Karpas-422 (cell line): Measurements from ENCODE around the gene MINDY1. TPM values are rescaled to one million over a fixed set of nuclear protein-coding genes. Genes with fewer than 3 reads are reported as not detected.

Experiments used
- DNase-seq: peaks from one replicate; pipeline ENCODE4 v3.0.0-alpha.2; 2015
- H2AFZ ChIP-seq: fragments of 200-600 bp; sonication (generic); 2 replicates; pipeline ENCODE4 v1.6.1; 2014; ENCODE audit warnings: antibody characterized with exemption, low read length, mixed read lengths
- H3K27ac ChIP-seq: fragments of 200-600 bp; sonication (generic); 2 replicates; pipeline ENCODE4 v1.5.1; 2014; ENCODE audit warnings: mild to moderate bottlenecking, low read length, moderate library complexity
- H3K27me3 ChIP-seq: fragments of 200-600 bp; sonication (generic); 2 replicates; pipeline ENCODE4 v1.6.1; 2014; ENCODE audit warnings: low read length, mixed read lengths
- H3K36me3 ChIP-seq: fragments of 200-600 bp; sonication (generic); 2 replicates; pipeline ENCODE4 v1.6.1; 2014; ENCODE audit warnings: low read length, mixed read lengths; ENCODE audit not compliant: insufficient read depth
- H3K4me1 ChIP-seq: fragments of 200-600 bp; sonication (generic); 2 replicates; pipeline ENCODE4 v1.6.1; 2014; ENCODE audit warnings: mild to moderate bottlenecking, low read length, mixed read lengths
- H3K4me2 ChIP-seq: fragments of 200-600 bp; sonication (generic); 2 replicates; pipeline ENCODE4 v1.6.1; 2014; ENCODE audit warnings: low read length, low read depth, mild to moderate bottlenecking; ENCODE audit not compliant: poor library complexity, severe bottlenecking
- H3K4me3 ChIP-seq: fragments of 200-600 bp; sonication (generic); 2 replicates; pipeline ENCODE4 v1.5.1; 2014; ENCODE audit warnings: mild to moderate bottlenecking, antibody characterized with exemption, low read length, mixed read lengths
- H3K79me2 ChIP-seq: fragments of 200-600 bp; sonication (generic); 2 replicates; pipeline ENCODE4 v1.6.1; 2014; ENCODE audit warnings: mild to moderate bottlenecking, low read length, mixed read lengths
- H3K9ac ChIP-seq: fragments of 200-600 bp; sonication (generic); 2 replicates; pipeline ENCODE4 v1.6.0; 2014; ENCODE audit warnings: low read length
- H3K9me2 ChIP-seq: fragments of 200-600 bp; sonication (generic), shearing (Covaris generic); replicated peaks from 2 replicates; pipeline ENCODE4 v1.6.0; 2014; ENCODE audit warnings: mild to moderate bottlenecking, low read length, moderate library complexity; ENCODE audit not compliant: insufficient read depth
- H3K9me3 ChIP-seq: fragments of 300-700, 200-600 bp; sonication (generic); 2 replicates; pipeline ENCODE4 v1.6.1; 2014; ENCODE audit warnings: low read length, mixed read lengths
- H4K20me1 ChIP-seq: fragments of 200-600 bp; sonication (generic); 2 replicates; pipeline ENCODE4 v1.6.1; 2014; ENCODE audit warnings: mild to moderate bottlenecking, antibody characterized with exemption, low read length, low read depth; ENCODE audit not compliant: insufficient read depth
- total RNA-seq: library from RNA; depleted of rRNA; stranded (reverse); fragments of >200 nt; shearing (Covaris generic); gene quantifications from 2 replicates; pipeline ENCODE4 v1.2.3, GENCODE V29; 2014; ENCODE audit warnings: low replicate concordance

MINDY1 gene
- total RNA-seq, 1 experiment from 2014 or later = 9.9 TPM

- no peaks in the 10 kb centered on the region for H3K9me2 ChIP-seq
Observed at GRCh38 chr1:150976401-150976821, 30.3 kb downstream of the MINDY1 start.

GRCh38 chr1:150974580-150975478, 31.9 kb downstream of the MINDY1 start, which contains the start of gene CERS2:
Gene CERS2 (minus strand): TSS chr1:150974835. CDS start chr1:150969090, 5,745 bp downstream.
- Histone ChIP-seq H3K9me2 (no peaks in the 10 kb centered on the region), H4K20me1 (peaks cover 23% of the 10 kb centered on the region), H3K79me2 (peaks cover 43% of the 10 kb centered on the region), H2AFZ (no peak within 1 kb of the TSS; the same call in 1 of the 2 replicates), H3K4me2 (peak within 1 kb of the TSS; percentile 85), H3K4me1 (peaks cover 56% of the 10 kb centered on the region), H3K9ac (peak within 1 kb of the TSS; percentile 82), H3K36me3 (peaks cover 5% of the 10 kb centered on the region; the same call in 1 of the 2 replicates), H3K27me3 (no peaks in the 10 kb centered on the region), H3K27ac (peak within 1 kb of the TSS; percentile 80), H3K9me3 (no peaks in the 10 kb centered on the region), H3K4me3 (peak within 1 kb of the TSS; percentile 74)
- peak; percentile 89 for DNase-seq

More at GRCh38 chr1:150976401-150976821, 30.3 kb downstream of the MINDY1 start:
- Histone ChIP-seq H3K9ac (no peak overlapping the region), H3K79me2 (peaks cover 27% of the 10 kb centered on the region), H2AFZ (no peak overlapping the region), H3K4me1 (peaks cover 45% of the 10 kb centered on the region), H3K27ac (no peak overlapping the region), H3K4me2 (no peak overlapping the region), H4K20me1 (peaks cover 13% of the 10 kb centered on the region), H3K9me3 (no peaks in the 10 kb centered on the region), H3K36me3 (peaks cover 3% of the 10 kb centered on the region; the same call in 1 of the 2 replicates), H3K27me3 (no peaks in the 10 kb centered on the region), H3K4me3 (no peak overlapping the region)
- no peak for DNase-seq

DNA sequence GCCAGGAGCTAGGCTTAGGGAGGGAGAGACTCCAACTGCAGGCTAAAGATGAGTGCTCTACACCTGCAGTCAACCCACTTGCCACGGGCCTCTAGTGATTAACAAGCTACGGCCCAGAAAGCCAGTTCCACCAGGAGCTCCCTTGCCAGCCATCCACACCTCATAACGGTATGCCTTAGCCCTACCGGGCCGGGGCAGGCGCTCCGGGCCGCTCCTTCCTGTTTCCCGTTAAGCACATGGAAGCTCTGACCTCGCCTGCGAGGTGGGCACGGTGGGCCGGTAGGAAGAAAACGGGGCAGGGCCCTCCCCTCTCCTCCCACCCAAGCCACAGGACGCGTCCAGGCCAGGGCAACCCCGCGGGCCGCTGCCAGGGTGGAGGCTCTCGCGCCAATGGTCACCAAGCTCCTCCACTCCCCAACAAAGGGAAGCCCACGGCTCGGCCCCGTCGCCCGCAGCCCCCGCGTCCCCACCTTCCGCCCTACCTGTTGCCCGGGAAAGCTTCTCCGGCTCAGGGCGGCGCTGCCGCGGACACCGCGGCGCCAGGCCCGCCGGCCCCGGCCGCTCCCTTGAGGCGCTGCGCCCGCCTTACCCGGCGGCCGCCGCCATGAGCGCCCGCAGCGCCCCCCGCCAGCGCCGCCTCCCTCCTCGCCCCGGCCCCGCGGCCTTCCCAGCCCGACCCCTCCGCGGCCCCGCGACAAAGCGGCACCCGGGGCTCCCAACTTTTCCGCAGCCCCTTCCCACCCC, 32.7 kb downstream of the MINDY1 start:
- peak; percentile 83 for DNase-seq
- H3K36me3 ChIP-seq = peaks cover 5% of the 10 kb centered on the region; the same call in 1 of the 2 replicates
- H4K20me1 ChIP-seq = peaks cover 23% of the 10 kb centered on the region
- H3K4me3 ChIP-seq = peak overlapping the region; percentile 74
- H3K27me3 ChIP-seq = no peaks in the 10 kb centered on the region
- peak overlapping the region; percentile 85 for H3K4me2 ChIP-seq
- no peaks in the 10 kb centered on the region for H3K9me3 ChIP-seq
- H3K9ac ChIP-seq = peak overlapping the region; percentile 82
- no peak overlapping the region for H2AFZ ChIP-seq
- peaks cover 51% of the 10 kb centered on the region for H3K79me2 ChIP-seq
- peaks cover 49% of the 10 kb centered on the region for H3K4me1 ChIP-seq
- H3K27ac ChIP-seq = peak overlapping the region; percentile 80
- H3K9me2 ChIP-seq = no peaks in the 10 kb centered on the region

DNA sequence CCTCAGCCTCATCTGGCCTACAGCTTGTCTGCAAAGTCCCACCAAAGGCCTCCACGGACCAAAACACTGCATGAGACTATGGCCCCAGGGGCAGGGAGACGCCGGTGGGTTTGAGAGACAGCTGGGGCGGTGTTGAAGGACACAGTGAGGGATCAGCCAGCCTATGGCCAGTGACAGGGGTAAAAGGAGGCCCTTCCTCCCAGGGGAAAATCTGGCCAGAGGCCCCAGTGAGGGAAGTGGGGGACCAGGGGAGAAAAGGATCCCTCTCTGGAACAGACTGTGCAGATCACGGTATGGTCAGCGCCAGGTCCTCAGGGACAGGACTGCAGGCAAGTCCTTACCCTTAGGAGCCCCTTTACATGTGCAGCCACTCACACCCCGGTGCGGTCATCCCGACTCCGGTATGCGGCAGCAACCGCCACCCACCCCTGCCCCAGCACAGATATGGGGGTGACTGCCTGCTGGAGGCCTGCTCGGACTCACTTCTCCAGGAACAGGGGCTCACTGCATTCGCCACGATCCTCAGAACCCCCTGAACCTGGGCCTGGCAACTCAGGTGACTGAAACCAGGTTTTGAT, 33.4 kb downstream of the MINDY1 start:
- Histone ChIP-seq H3K9ac (peak overlapping the region; percentile 82), H3K9me3 (no peaks in the 10 kb centered on the region), H3K27me3 (no peaks in the 10 kb centered on the region), H2AFZ (no peak overlapping the region), H3K4me3 (peak overlapping the region; percentile 74), H3K79me2 (peaks cover 55% of the 10 kb centered on the region), H3K4me1 (peaks cover 47% of the 10 kb centered on the region), H3K9me2 (no peaks in the 10 kb centered on the region), H3K36me3 (peaks cover 9% of the 10 kb centered on the region; the same call in 1 of the 2 replicates), H3K4me2 (peak overlapping the region; percentile 85), H3K27ac (peak overlapping the region; percentile 80), H4K20me1 (peaks cover 26% of the 10 kb centered on the region)
- peak; percentile 61 for DNase-seq

GRCh38 chr1:150972417-150972940, 34.2 kb downstream of the MINDY1 start:
- Histone ChIP-seq H3K9ac (peak overlapping the region; percentile 82), H2AFZ (no peak overlapping the region), H3K9me2 (no peaks in the 10 kb centered on the region), H3K4me1 (peaks cover 44% of the 10 kb centered on the region), H3K36me3 (peaks cover 9% of the 10 kb centered on the region; the same call in 1 of the 2 replicates), H3K79me2 (peaks cover 55% of the 10 kb centered on the region), H3K4me3 (peak overlapping the region; percentile 74), H3K27ac (peak overlapping the region; percentile 80), H4K20me1 (peaks cover 26% of the 10 kb centered on the region), H3K27me3 (no peaks in the 10 kb centered on the region), H3K9me3 (no peaks in the 10 kb centered on the region), H3K4me2 (peak overlapping the region; percentile 85)
- no peak for DNase-seq

DNA sequence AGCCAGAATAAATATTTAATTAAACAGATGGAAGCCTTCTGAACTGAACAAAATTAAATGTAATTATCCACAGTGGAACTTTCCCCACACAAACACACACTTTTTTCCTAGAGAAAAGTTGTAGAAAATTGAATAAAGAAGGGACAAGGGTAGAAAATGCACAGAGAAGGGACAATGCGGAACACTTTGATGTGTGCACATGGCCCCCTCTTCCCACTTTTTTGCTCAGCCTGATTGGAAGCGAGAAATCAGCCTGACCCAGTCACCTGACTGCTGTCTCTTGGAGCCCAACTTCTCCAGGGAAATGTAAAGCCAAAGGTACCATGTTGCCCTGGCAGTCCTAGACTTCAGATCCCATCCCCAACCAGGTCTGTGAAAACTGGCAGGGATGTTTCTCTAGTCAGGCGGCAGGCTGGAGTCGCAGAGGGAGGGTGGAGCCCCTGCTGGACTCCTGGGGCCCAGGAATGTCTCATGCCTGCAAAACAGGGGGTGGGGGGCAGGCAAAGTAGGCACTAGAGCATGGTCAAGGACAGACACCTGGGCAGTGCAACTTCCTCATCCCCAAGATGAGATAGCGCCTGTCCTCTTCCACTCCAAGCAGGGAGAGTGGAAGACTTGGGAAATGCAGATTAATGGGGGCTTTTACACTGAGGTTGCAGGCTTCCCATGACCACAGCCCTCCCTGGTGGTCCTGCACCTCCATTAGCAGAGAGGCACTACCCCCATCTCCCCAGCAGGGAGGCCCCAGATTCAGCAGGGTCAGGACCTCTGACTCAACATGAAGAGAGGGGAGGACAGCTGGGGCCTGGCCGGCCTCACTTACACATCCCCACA, 34.9 kb downstream of the MINDY1 start:
- H3K36me3 ChIP-seq = peaks cover 15% of the 10 kb centered on the region; the same call in 1 of the 2 replicates
- H3K9me3 ChIP-seq = no peaks in the 10 kb centered on the region
- H3K79me2 ChIP-seq = peaks cover 55% of the 10 kb centered on the region
- H3K4me1 ChIP-seq = peaks cover 37% of the 10 kb centered on the region
- DNase-seq = no peak
- no peaks in the 10 kb centered on the region for H3K27me3 ChIP-seq
- H3K27ac ChIP-seq = peak overlapping the region; percentile 80
- peak overlapping the region; percentile 85 for H3K4me2 ChIP-seq
- H4K20me1 ChIP-seq = peaks cover 26% of the 10 kb centered on the region
- H2AFZ ChIP-seq = no peak overlapping the region
- H3K4me3 ChIP-seq = peak overlapping the region; percentile 74
- no peaks in the 10 kb centered on the region for H3K9me2 ChIP-seq
- H3K9ac ChIP-seq = peak overlapping the region; percentile 82
